Left ventricle myocardium inferior (tissue), 1 donor: ENCODE data around the gene BFAR. TPM values are rescaled to one million over a fixed set of nuclear protein-coding genes. Genes with fewer than 3 reads are reported as not detected.
"Not testable (repeated sequence)": the region's sequence is repeated elsewhere in the genome, so short reads cannot be mapped to it uniquely, and the experiment has no call there.

Experiments used
- DNase-seq: peaks from one replicate; pipeline ENCODE4 v3.0.0-alpha.2; 2020
- H3K27ac ChIP-seq: fragments of 200-600 bp; replicated peaks from 2 replicates; pipeline ENCODE4 v1.8.0; 2021
- H3K27me3 ChIP-seq: fragments of 200-600 bp; 2 replicates; pipeline ENCODE4 v1.8.0; 2021; ENCODE audit warnings: low read depth
- H3K36me3 ChIP-seq: fragments of 200-600 bp; 2 replicates; pipeline ENCODE4 v1.8.0; 2021
- H3K4me1 ChIP-seq: fragments of 200-600 bp; 2 replicates; pipeline ENCODE4 v1.8.0; 2021
- H3K4me3 ChIP-seq: fragments of 200-600 bp; 2 replicates; pipeline ENCODE4 v1.8.0; 2021; ENCODE audit warnings: mild to moderate bottlenecking, moderate library complexity
- H3K9me3 ChIP-seq: fragments of 200-600 bp; replicated peaks from 2 replicates; pipeline ENCODE4 v1.8.0; 2021
- intact Hi-C: fragments of 100-400 bp; cut with micrococcal nuclease; formaldehyde crosslinking; loops from one replicate; pipeline ENCODE4 v1.11.0; 2022
- total RNA-seq: library from RNA; stranded (reverse); fragmentation: NEBNext Ultra II Directional; extraction: Animal tissue kit (Norgen Biotek cat#: 25700); gene quantifications from one replicate; pipeline ENCODE4 v1.2.1, GENCODE V29; 2021
- donor health status: DM: no; HTN: yes; CAD: no; lungs with severe emphysema.

BFAR gene
- total RNA-seq, 1 donor from 2014 or later, result 28.6 TPM

- H3K27ac ChIP-seq, H3K27me3 ChIP-seq, H3K9me3 ChIP-seq, H3K4me3 ChIP-seq, H3K4me1 ChIP-seq, intact Hi-C loops, H3K36me3 ChIP-seq, DNase-seq: not testable (repeated sequence)
These were observed 69.1 kb downstream of the BFAR start for GRCh38 chr16:14701859-14702258.

GRCh38 chr16:14702672-14703071 lies 69.9 kb downstream of the BFAR start:
- H3K9me3 ChIP-seq, H3K4me3 ChIP-seq, H3K27ac ChIP-seq, H3K36me3 ChIP-seq, H3K4me1 ChIP-seq, intact Hi-C loops, H3K27me3 ChIP-seq, DNase-seq: not testable (repeated sequence)

GRCh38 chr16:14703156-14704011 lies 70.6 kb downstream of the BFAR start, which contains the start of gene NPIPA3:
Gene NPIPA3 (plus strand): TSS chr16:14703411. CDS start chr16:14708944, 5,533 bp downstream.
- H3K9me3 ChIP-seq, H3K36me3 ChIP-seq, H3K4me1 ChIP-seq, H3K4me3 ChIP-seq, H3K27ac ChIP-seq, DNase-seq, intact Hi-C loops, H3K27me3 ChIP-seq: not testable (repeated sequence)

Other genes with a start within 250 kb of the BFAR start
- 16.8 TPM for gene PARN, start 2.7 kb upstream of the BFAR start, total RNA-seq
- not detected for gene PLA2G10, start 61.4 kb downstream of the BFAR start, total RNA-seq
- gene NPIPA3, start 70.5 kb downstream of the BFAR start, total RNA-seq, result 0.85 TPM
- 3.6 TPM for gene NPIPA2, start 109.6 kb downstream of the BFAR start, total RNA-seq
- gene NOMO1, start 200.8 kb downstream of the BFAR start, total RNA-seq, result 112 TPM